DMS53 (cell line): Measurements from ENCODE around the gene ATP8B1.
"Not testable (repeated sequence)": the region's sequence is repeated elsewhere in the genome, so short reads cannot be mapped to it uniquely, and the experiment has no call there.

ENCODE experiments used
- DNase-seq: peaks from one replicate; lab custom pipeline; 2025; lab: John Stamatoyannopoulos, UW

The ATP8B1 gene

GRCh38 chr18:57803103-57803969 is at the start of gene ATP8B1:
ATP8B1 (minus strand) TSS chr18:57803315; CDS start chr18:57731807, 71,508 bp downstream.
- DNase-seq, result peak; percentile 100

- DNase-seq, result no peak
Measured at GRCh38 chr18:57850063-57850462, 46.9 kb upstream of the ATP8B1 start.

- not testable (repeated sequence) for DNase-seq
Measured at GRCh38 chr18:57848374-57848773, 45.3 kb upstream of the ATP8B1 start.

GRCh38 chr18:57847431-57847830 is 44.3 kb upstream of the ATP8B1 start:
- not testable (repeated sequence) for DNase-seq

GRCh38 chr18:57846258-57846657 is 43.1 kb upstream of the ATP8B1 start:
- DNase-seq, result no peak

- no peak for DNase-seq
Measured at GRCh38 chr18:57845605-57846074, 42.5 kb upstream of the ATP8B1 start.

GRCh38 chr18:57844319-57844718 is 41.2 kb upstream of the ATP8B1 start:
- DNase-seq, result no peak

GRCh38 chr18:57843386-57843785 is 40.3 kb upstream of the ATP8B1 start:
- no peak for DNase-seq

GRCh38 chr18:57841568-57841967 is 38.5 kb upstream of the ATP8B1 start:
- DNase-seq, result no peak

GRCh38 chr18:57839942-57840381 is 36.8 kb upstream of the ATP8B1 start:
- DNase-seq, result no peak

- DNase-seq, result peak; percentile 64
Measured at GRCh38 chr18:57837917-57838548, 34.9 kb upstream of the ATP8B1 start.

GRCh38 chr18:57836557-57836956 is 33.4 kb upstream of the ATP8B1 start:
- DNase-seq, result no peak

GRCh38 chr18:57835904-57836303 is 32.8 kb upstream of the ATP8B1 start:
- no peak for DNase-seq

- no peak for DNase-seq
Measured at GRCh38 chr18:57834616-57835015, 31.5 kb upstream of the ATP8B1 start.

- peak; percentile 95 for DNase-seq
Measured at GRCh38 chr18:57833441-57834101, 30.5 kb upstream of the ATP8B1 start.

GRCh38 chr18:57832730-57833129 is 29.6 kb upstream of the ATP8B1 start:
- DNase-seq, result no peak

- DNase-seq, result no peak
Measured at GRCh38 chr18:57831597-57832377, 28.7 kb upstream of the ATP8B1 start.

GRCh38 chr18:57827646-57828045 is 24.5 kb upstream of the ATP8B1 start:
- DNase-seq, result no peak

- no peak for DNase-seq
Measured at GRCh38 chr18:57826252-57826651, 23.1 kb upstream of the ATP8B1 start.

- peak; percentile 62 for DNase-seq
Measured at GRCh38 chr18:57820583-57820982, 17.5 kb upstream of the ATP8B1 start.

GRCh38 chr18:57819671-57820460 is 16.8 kb upstream of the ATP8B1 start:
- DNase-seq, result peak; percentile 100
